SK-N-SH treated with all-trans-retinoic acid at 6 μM for 48 hours (cell line): Measurements from ENCODE around the gene CACNB4.

ENCODE experiments used
- ATAC-seq: fragments of 200-7000 bp; cut with Tn5 transposase; 3 replicates; pipeline ENCODE4 v1.9.1; 2020; ENCODE audit warnings: mild to moderate bottlenecking, moderate library complexity
- ARNTL ChIP-seq: fragments of 450-650 bp; formaldehyde crosslinking; IDR thresholded peaks from 2 replicates; pipeline ENCODE4 v1.5.0; 2020; ENCODE audit warnings: low read depth, mild to moderate bottlenecking, moderate library complexity, borderline replicate concordance
- CREB5 ChIP-seq: fragments of 250-450 bp; sonication (Bioruptor Pico); IDR thresholded peaks from 2 replicates; pipeline ENCODE4 v1.5.1; 2020; ENCODE audit warnings: low read depth, mild to moderate bottlenecking, moderate library complexity
- CSDC2 ChIP-seq: fragments of 250-450 bp; sonication (Bioruptor Pico); IDR thresholded peaks from 2 replicates; pipeline ENCODE4 v1.5.0; 2020; ENCODE audit warnings: mild to moderate bottlenecking, moderate library complexity
- CSRNP3 ChIP-seq: fragments of 250-450 bp; sonication (Bioruptor Pico); IDR thresholded peaks from 2 replicates; pipeline ENCODE4 v1.5.1; 2021; ENCODE audit warnings: mild to moderate bottlenecking, moderate library complexity
- ESRRG ChIP-seq: fragments of 250-450 bp; sonication (Bioruptor Pico); IDR thresholded peaks from 2 replicates; pipeline ENCODE4 v1.6.1; 2021; ENCODE audit warnings: mild to moderate bottlenecking
- ISL1 ChIP-seq: fragments of 250-450 bp; sonication (Bioruptor Pico); IDR thresholded peaks from 2 replicates; pipeline ENCODE4 v2.1.2; 2022; ENCODE audit warnings: mild to moderate bottlenecking, moderate library complexity
- OSR1 ChIP-seq: fragments of 250-450 bp; sonication (Bioruptor Pico); IDR thresholded peaks from 2 replicates; pipeline ENCODE4 v1.8.0; 2022; ENCODE audit warnings: moderate library complexity, mild to moderate bottlenecking, inconsistent platforms
- POU6F1 ChIP-seq: fragments of 250-450 bp; sonication (Bioruptor Pico); IDR thresholded peaks from 2 replicates; pipeline ENCODE4 v1.8.0; 2021; ENCODE audit warnings: low read depth, mild to moderate bottlenecking, moderate library complexity, borderline replicate concordance
- PPARA ChIP-seq: fragments of 250-450 bp; sonication (Bioruptor Pico); IDR thresholded peaks from 2 replicates; pipeline ENCODE4 v1.5.0; 2020; ENCODE audit warnings: mild to moderate bottlenecking, borderline replicate concordance
- RARB ChIP-seq: fragments of 250-450 bp; sonication (Bioruptor Pico); IDR thresholded peaks from 2 replicates; pipeline ENCODE4 v1.8.0; 2021; ENCODE audit warnings: mild to moderate bottlenecking, moderate library complexity
- TCF4 ChIP-seq: fragments of 250-450 bp; sonication (Bioruptor Pico); IDR thresholded peaks from 2 replicates; pipeline ENCODE4 v1.8.0; 2021; ENCODE audit warnings: mild to moderate bottlenecking, moderate library complexity, borderline replicate concordance
- TOX ChIP-seq: fragments of 250-450 bp; sonication (Bioruptor Pico); IDR thresholded peaks from 2 replicates; pipeline ENCODE4 v1.8.0; 2021; ENCODE audit warnings: mild to moderate bottlenecking, moderate library complexity, borderline replicate concordance
- TSHZ2 ChIP-seq: fragments of 250-450 bp; sonication (Bioruptor Pico); IDR thresholded peaks from 2 replicates; pipeline ENCODE4 v1.5.0; 2020; ENCODE audit warnings: mild to moderate bottlenecking, moderate library complexity
- ZC3H10 ChIP-seq: fragments of 250-450 bp; sonication (Bioruptor Pico); IDR thresholded peaks from 2 replicates; pipeline ENCODE4 v1.5.1; 2021; ENCODE audit warnings: mild to moderate bottlenecking, moderate library complexity
- ZFP3 ChIP-seq: fragments of 250-450 bp; sonication (Bioruptor Pico); IDR thresholded peaks from 2 replicates; pipeline ENCODE4 v1.5.0; 2020; ENCODE audit warnings: mild to moderate bottlenecking, moderate library complexity
- ZFP30 ChIP-seq: fragments of 450-650 bp; formaldehyde crosslinking; IDR thresholded peaks from 2 replicates; pipeline ENCODE4 v1.5.0; 2022; ENCODE audit warnings: mild to moderate bottlenecking, moderate library complexity
- ZNF565 ChIP-seq: fragments of 450-650 bp; formaldehyde crosslinking; conservative IDR thresholded peaks from 2 replicates; pipeline ENCODE4 v1.5.0; 2020; ENCODE audit warnings: low read depth, mild to moderate bottlenecking, moderate library complexity
- ZNF70 ChIP-seq: fragments of 450-650 bp; formaldehyde crosslinking; IDR thresholded peaks from 2 replicates; pipeline ENCODE4 v1.5.0; 2020; ENCODE audit warnings: mild to moderate bottlenecking, moderate library complexity
- ZNF8 ChIP-seq: fragments of 450-650 bp; formaldehyde crosslinking; IDR thresholded peaks from 2 replicates; pipeline ENCODE4 v1.5.0; 2020; ENCODE audit warnings: mild to moderate bottlenecking, moderate library complexity

CACNB4 gene

GRCh38 chr2:152067823-152068222 is 31.0 kb downstream of the CACNB4 start:
- ATAC-seq, result no peak

GRCh38 chr2:152065945-152066344 is 32.9 kb downstream of the CACNB4 start:
- no peak for ATAC-seq
- TF ChIP-seq TOX (CRISPR knock-in tag), result no peak
- no peak for TF ChIP-seq ZNF565 (CRISPR knock-in tag)
- no peak for TF ChIP-seq ESRRG
- no peak for TF ChIP-seq CREB5 (CRISPR knock-in tag)
- no peak for TF ChIP-seq ZC3H10 (CRISPR knock-in tag)
- TF ChIP-seq ZNF70 (CRISPR knock-in tag), result no peak
- TF ChIP-seq ZNF8 (CRISPR knock-in tag), result no peak
- TF ChIP-seq OSR1 (CRISPR knock-in tag), result no peak
- TF ChIP-seq CSDC2 (CRISPR knock-in tag), result no peak
- TF ChIP-seq TCF4 (CRISPR knock-in tag), result no peak

More at GRCh38 chr2:152067823-152068222, 31.0 kb downstream of the CACNB4 start:
- TF ChIP-seq TCF4 (CRISPR knock-in tag), result no peak
- TF ChIP-seq ARNTL (CRISPR knock-in tag), result no peak
- TF ChIP-seq RARB (CRISPR knock-in tag), result no peak
- no peak for TF ChIP-seq CREB5 (CRISPR knock-in tag)
- no peak for TF ChIP-seq CSDC2 (CRISPR knock-in tag)
- TF ChIP-seq ZNF70 (CRISPR knock-in tag), result no peak
- no peak for TF ChIP-seq CSRNP3 (CRISPR knock-in tag)
- TF ChIP-seq PPARA (CRISPR knock-in tag), result no peak
- TF ChIP-seq POU6F1 (CRISPR knock-in tag), result no peak
- no peak for TF ChIP-seq ZC3H10 (CRISPR knock-in tag)
- no peak for TF ChIP-seq ZNF8 (CRISPR knock-in tag)

- no peak for ATAC-seq
- no peak for TF ChIP-seq ZFP3 (CRISPR knock-in tag)
These were observed 34.8 kb downstream of the CACNB4 start for GRCh38 chr2:152064001-152064400.

- TF ChIP-seq TSHZ2 (CRISPR knock-in tag), result no peak
- TF ChIP-seq ZFP30 (CRISPR knock-in tag), result no peak
- TF ChIP-seq POU6F1 (CRISPR knock-in tag), result no peak
- TF ChIP-seq CREB5 (CRISPR knock-in tag), result no peak
- no peak for TF ChIP-seq ZFP3 (CRISPR knock-in tag)
- TF ChIP-seq ISL1 (CRISPR knock-in tag), result no peak
- TF ChIP-seq, all 23 proteins: peak for 0
- ATAC-seq, result no peak
These were observed 35.4 kb downstream of the CACNB4 start for GRCh38 chr2:152063325-152063924.
